Upper lobe of left lung (tissue), 6 donors: ENCODE data around the gene TBATA. TPM values are rescaled to one million over a fixed set of nuclear protein-coding genes. Genes with fewer than 3 reads are reported as not detected.

Experiments
- ATAC-seq, 2 donors: fragments of 200-7000 bp; cut with Tn5 transposase; one replicate each; pipeline ENCODE4 v1.9.1; 2022; ENCODE audit warnings: mild to moderate bottlenecking in 2 of 2, moderate library complexity in 2 of 2; ENCODE audit not compliant: low FRiP score in 2 of 2
- DNase-seq, 2 donors: peaks; one replicate each; pipeline ENCODE4 v3.0.0-alpha.2; 2019 to 2020
- H3K27ac ChIP-seq, 4 donors: fragments of 200-600 bp; sonication (generic); one replicate each; pipeline ENCODE4 v1.5.1; 2016 to 2019
- H3K27me3 ChIP-seq, 4 donors: fragments of 200-600 bp; sonication (generic); one replicate each; pipeline ENCODE4 v1.5.1; 2017 to 2019
- H3K36me3 ChIP-seq, 4 donors: fragments of 200-600 bp; sonication (generic); one replicate each; pipeline ENCODE4 v1.5.1; 2016 to 2019
- H3K4me1 ChIP-seq, 4 donors: fragments of 200-600 bp; sonication (generic); one replicate each; pipeline ENCODE4 v1.5.1; 2018 to 2019
- H3K4me3 ChIP-seq, 4 donors: fragments of 200-600 bp; sonication (generic); one replicate each; pipeline ENCODE4 v1.5.1; 2017 to 2019; ENCODE audit warnings: mild to moderate bottlenecking in 2 of 4, moderate library complexity in 1 of 4
- H3K9me3 ChIP-seq, 4 donors: fragments of 200-600 bp; sonication (generic); one replicate each; pipeline ENCODE4 v1.5.1; 2018 to 2019
- EP300 ChIP-seq, 4 donors: sonication (generic); formaldehyde crosslinking; IDR thresholded peaks; one replicate each; pipeline ENCODE4 v1.5.1; 2017; ENCODE audit warnings: antibody characterized with exemption in 4 of 4, control low read depth in 2 of 4
- POLR2A ChIP-seq, 4 donors: fragments of 450-650 bp; IDR thresholded peaks; one replicate each; pipeline ENCODE4 v1.5.1; 2016 to 2017; ENCODE audit warnings: antibody characterized with exemption in 4 of 4, mild to moderate bottlenecking in 2 of 4
- POLR2AphosphoS5 ChIP-seq, 2 donors: sonication (generic); formaldehyde crosslinking; IDR thresholded peaks; one replicate each; pipeline ENCODE4 v1.5.1; 2017; ENCODE audit warnings: antibody characterized with exemption in 2 of 2
- WGBS, 2 donors: methylation state at CpG; one replicate each; pipeline ENCODE4 v1.1.5; 2017 to 2018; 5-methylcytosine and 5-hydroxymethylcytosine counted together
- total RNA-seq, 6 donors: library from RNA; depleted of rRNA in 4 of 6; stranded (reverse); fragments of >200 nt in 4 of 6; gene quantifications; one replicate each; pipeline versions ENCODE4 v1.1.0 to v1.2.1, GENCODE V29; 2016 to 2021
- TF ChIP-seq, protein P1 (sequence below), 6 experiments: fragments of 450-650 bp in 4 of 6; fragments of 200-600 bp in 2 of 6; sonication (generic) in 2 of 6; IDR thresholded peaks; one replicate each; pipeline ENCODE4 v1.5.1; 2016 to 2019; ENCODE audit warnings: antibody characterized with exemption in 6 of 6
- donor health status: DM: no; HTN: no; CAD: no; lungs with moderate emphysema.
- donor health status: DM: no; HTN: yes; CAD: no; lungs with severe emphysema.

Gene TBATA
- total RNA-seq, 6 donors from 2014 or later, result not detected

DNA sequence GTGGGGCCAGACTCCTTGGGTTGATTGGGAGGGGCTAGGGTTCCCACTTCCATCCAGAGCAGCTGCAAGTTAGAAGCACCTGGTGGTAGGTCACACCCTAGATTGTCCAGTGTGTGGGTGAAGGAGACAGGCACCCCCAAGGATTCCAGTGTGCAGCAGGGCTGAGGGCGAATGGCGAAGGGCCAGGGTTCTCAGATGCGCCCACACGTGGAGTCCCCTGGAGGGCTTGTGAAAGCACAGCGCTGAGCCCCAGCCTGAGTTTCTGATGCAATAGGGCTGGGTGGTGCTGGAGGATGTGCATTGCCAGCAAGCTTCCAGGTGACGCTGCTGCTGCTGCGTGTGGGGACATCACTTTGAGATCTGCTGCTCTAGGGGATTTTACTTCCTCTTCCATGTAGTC is 25.4 kb downstream of the TBATA start:
- no peaks in the 10 kb centered on the region for H3K9me3 ChIP-seq
- H3K27ac ChIP-seq, result no peak overlapping the region
- no peaks in the 10 kb centered on the region for H3K4me1 ChIP-seq
- WGBS, 2 donors, result 58 to 66% methylated on average over 5 to 6 of the region's 7 CpGs
- H3K27me3 ChIP-seq, result no peaks in the 10 kb centered on the region
- no peak overlapping the region for H3K4me3 ChIP-seq
- TF ChIP-seq POLR2AphosphoS5 (IDR thresholded peaks at IDR 0.05), result no peak
- no peak for TF ChIP-seq POLR2A (IDR thresholded peaks at IDR 0.05)
- ATAC-seq, result no peak
- no peak for DNase-seq
- H3K36me3 ChIP-seq, result no peaks in the 10 kb centered on the region

DNA sequence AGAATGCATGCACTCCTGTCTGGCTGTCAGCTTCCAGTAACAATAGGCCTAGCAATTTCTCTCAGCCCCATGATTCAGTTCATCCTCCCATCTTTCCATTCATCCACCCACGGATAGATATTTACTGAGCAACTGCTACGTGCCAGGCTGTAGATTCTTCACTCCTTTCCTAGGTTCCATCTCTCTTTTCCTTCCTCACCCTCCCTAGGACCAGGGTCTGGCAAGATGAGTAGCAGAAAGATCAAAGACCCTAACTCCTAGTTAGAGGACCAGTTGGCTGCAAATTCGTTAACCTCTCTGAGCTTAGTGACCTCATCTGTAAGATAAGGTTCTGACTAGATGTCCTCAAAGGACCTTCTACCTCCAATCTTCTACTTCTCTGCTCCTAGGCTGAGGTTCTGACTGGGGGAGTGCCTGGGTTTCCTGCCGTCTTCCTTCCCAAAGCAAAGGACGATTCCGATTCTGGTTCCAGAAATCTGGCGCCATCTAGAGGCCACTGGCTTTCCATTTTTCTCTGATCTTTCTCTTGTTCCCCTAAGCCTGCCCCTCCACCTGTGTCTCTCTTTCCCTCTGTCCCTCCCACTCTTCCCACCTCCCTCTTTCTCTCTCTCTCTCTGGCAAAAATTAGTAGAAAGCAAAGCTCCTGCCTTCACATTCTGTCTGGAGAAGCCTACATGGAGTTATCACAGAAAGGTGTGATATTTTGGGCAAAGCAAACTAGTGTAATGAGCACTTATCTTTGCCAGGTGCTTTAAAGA is 26.2 kb downstream of the TBATA start:
- DNase-seq (peak in 1 of 2 donors; percentile 55), ATAC-seq (peak in 1 of 2 donors; percentile 73)
- Histone ChIP-seq H3K4me3 (no peak overlapping the region), H3K4me1 (no peaks in the 10 kb centered on the region), H3K27me3 (no peaks in the 10 kb centered on the region), H3K9me3 (no peaks in the 10 kb centered on the region), H3K36me3 (no peaks in the 10 kb centered on the region), H3K27ac (no peak overlapping the region)
- TF ChIP-seq, protein P1, sequence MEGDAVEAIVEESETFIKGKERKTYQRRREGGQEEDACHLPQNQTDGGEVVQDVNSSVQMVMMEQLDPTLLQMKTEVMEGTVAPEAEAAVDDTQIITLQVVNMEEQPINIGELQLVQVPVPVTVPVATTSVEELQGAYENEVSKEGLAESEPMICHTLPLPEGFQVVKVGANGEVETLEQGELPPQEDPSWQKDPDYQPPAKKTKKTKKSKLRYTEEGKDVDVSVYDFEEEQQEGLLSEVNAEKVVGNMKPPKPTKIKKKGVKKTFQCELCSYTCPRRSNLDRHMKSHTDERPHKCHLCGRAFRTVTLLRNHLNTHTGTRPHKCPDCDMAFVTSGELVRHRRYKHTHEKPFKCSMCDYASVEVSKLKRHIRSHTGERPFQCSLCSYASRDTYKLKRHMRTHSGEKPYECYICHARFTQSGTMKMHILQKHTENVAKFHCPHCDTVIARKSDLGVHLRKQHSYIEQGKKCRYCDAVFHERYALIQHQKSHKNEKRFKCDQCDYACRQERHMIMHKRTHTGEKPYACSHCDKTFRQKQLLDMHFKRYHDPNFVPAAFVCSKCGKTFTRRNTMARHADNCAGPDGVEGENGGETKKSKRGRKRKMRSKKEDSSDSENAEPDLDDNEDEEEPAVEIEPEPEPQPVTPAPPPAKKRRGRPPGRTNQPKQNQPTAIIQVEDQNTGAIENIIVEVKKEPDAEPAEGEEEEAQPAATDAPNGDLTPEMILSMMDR (IDR thresholded peaks at IDR 0.05), result peak; percentile 41 to 72 (median 65)
- no peak for TF ChIP-seq POLR2AphosphoS5 (IDR thresholded peaks at IDR 0.05)
- 22 to 24% methylated on average over 7 of the region's 7 CpGs for WGBS, 2 donors

DNA sequence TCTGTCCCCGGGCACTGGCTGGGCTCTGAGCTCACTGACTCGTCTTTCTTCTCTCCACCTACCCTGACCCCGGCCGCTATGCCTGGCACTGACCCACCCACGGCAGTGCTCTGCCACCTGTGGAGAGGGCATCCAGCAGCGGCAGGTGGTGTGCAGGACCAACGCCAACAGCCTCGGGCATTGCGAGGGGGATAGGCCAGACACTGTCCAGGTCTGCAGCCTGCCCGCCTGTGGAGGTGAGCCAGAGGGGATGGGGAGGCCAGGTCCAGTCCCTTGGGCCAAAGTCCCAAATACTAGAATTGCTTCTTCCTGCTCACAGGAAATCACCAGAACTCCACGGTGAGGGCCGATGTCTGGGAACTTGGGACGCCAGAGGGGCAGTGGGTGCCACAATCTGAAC is 27.3 kb downstream of the TBATA start:
- 89 to 95% methylated on average over 6 to 13 of the region's 13 CpGs for WGBS, 2 donors
- Histone ChIP-seq H3K4me1 (no peaks in the 10 kb centered on the region), H3K4me3 (no peak overlapping the region), H3K36me3 (no peaks in the 10 kb centered on the region), H3K27ac (no peak overlapping the region), H3K27me3 (no peaks in the 10 kb centered on the region), H3K9me3 (no peaks in the 10 kb centered on the region)
- TF ChIP-seq POLR2AphosphoS5 (IDR thresholded peaks at IDR 0.05), result no peak
- no peak for TF ChIP-seq EP300 (IDR thresholded peaks at IDR 0.05)
- TF ChIP-seq, protein P1 (IDR thresholded peaks at IDR 0.05), result no peak
- TF ChIP-seq POLR2A (IDR thresholded peaks at IDR 0.05), result no peak
- ATAC-seq, result peak in 1 of 2 donors; percentile 17
- DNase-seq, result peak in 1 of 2 donors; percentile 72

DNA sequence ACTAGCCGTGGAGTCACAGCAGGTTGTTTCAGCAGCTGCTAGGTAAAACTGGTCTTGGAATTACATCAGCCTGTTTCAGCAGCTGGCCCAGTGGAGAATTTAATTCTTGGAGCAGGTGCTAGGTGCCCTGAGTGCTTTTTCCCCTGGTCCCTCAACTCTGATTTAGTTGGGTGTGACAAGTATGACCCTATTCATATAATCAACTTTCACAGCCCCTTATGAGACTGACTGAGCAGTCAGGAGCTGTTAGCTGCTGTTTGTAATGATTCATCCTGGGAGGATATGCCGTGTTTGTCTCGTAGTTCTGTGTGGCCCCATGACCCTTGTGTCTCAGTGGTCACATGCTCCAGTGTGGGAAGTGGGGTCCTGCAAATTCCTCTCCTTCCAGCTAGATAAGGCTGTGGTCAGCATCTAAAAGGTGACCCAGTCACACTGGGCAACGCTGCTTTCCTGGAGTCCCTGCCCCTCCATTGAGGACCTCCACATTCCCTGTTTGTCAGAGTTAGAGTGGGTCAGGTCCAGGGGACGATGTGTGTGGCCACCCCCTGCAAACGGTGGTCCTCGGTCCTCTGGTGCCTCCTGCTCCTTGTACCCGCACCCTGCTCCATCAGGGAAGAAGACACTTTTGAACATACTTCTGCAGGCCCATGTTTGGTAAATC is 28.3 kb downstream of the TBATA start:
- 60 to 91% methylated on average over 2 to 8 of the region's 8 CpGs for WGBS, 2 donors
- no peak overlapping the region for H3K4me3 ChIP-seq
- H3K27ac ChIP-seq, result no peak overlapping the region
- no peaks in the 10 kb centered on the region for H3K4me1 ChIP-seq
- H3K27me3 ChIP-seq, result no peaks in the 10 kb centered on the region
- no peaks in the 10 kb centered on the region for H3K36me3 ChIP-seq
- ATAC-seq (no peak), DNase-seq (no peak)
- H3K9me3 ChIP-seq, result no peaks in the 10 kb centered on the region
- TF ChIP-seq EP300 (IDR thresholded peaks at IDR 0.05) (no peak), POLR2A (IDR thresholded peaks at IDR 0.05) (no peak), POLR2AphosphoS5 (IDR thresholded peaks at IDR 0.05) (no peak)
- TF ChIP-seq, protein P1 (IDR thresholded peaks at IDR 0.05), result no peak

DNA sequence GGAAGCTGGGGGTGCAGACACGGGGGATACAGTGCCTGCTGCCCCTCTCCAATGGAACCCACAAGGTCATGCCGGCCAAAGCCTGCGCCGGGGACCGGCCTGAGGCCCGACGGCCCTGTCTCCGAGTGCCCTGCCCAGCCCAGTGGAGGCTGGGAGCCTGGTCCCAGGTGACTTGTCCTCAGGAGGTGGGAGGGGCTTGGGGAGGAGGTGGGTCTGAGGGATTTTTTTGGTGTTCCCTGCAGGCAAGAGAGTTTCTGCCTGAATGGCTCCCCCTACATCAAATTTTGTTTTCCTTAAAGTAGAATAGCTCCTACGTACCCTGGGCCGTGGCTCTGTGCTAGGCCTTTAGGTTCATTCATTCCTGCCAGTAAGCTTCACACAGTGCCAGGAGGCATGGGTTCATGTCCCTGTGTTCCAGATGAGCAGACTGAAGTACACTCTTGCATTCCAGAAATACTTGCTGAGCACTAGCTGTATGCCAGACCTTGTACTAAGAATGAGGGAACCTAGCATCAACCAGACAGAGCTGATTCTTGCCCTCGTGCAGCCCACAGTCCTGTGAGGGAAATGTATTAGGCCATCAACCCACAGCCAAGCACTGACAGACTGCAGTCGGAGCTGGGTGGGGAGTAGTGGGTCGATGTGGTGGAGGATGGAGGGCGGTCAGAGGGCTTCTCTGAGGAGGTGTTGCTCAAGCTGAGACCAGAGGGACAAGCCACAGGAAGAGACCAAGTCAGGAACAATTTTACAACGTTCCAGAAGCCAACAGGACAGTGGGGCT is 31.1 kb downstream of the TBATA start:
- ATAC-seq, result no peak
- 70 to 78% methylated on average over 14 to 15 of the region's 15 CpGs for WGBS, 2 donors

More for the DNA sequence above, 31.1 kb downstream of the TBATA start:
- no peak for DNase-seq
- H3K4me1 ChIP-seq, result no peaks in the 10 kb centered on the region
- H3K9me3 ChIP-seq, result no peaks in the 10 kb centered on the region
- no peak overlapping the region for H3K4me3 ChIP-seq
- H3K27ac ChIP-seq, result no peak overlapping the region
- no peaks in the 10 kb centered on the region for H3K27me3 ChIP-seq
- TF ChIP-seq POLR2A (IDR thresholded peaks at IDR 0.05) (no peak), EP300 (IDR thresholded peaks at IDR 0.05) (no peak), POLR2AphosphoS5 (IDR thresholded peaks at IDR 0.05) (no peak)
- TF ChIP-seq, protein P1 (IDR thresholded peaks at IDR 0.05), result no peak
- no peaks in the 10 kb centered on the region for H3K36me3 ChIP-seq
